ENCODE results near the gene PDCD1. TPM values are rescaled to one million over a fixed set of nuclear protein-coding genes. Genes with fewer than 3 reads are reported as not detected.

PDCD1 gene
- total RNA-seq, 1 experiment from 2014 or later, result not detected

DNA sequence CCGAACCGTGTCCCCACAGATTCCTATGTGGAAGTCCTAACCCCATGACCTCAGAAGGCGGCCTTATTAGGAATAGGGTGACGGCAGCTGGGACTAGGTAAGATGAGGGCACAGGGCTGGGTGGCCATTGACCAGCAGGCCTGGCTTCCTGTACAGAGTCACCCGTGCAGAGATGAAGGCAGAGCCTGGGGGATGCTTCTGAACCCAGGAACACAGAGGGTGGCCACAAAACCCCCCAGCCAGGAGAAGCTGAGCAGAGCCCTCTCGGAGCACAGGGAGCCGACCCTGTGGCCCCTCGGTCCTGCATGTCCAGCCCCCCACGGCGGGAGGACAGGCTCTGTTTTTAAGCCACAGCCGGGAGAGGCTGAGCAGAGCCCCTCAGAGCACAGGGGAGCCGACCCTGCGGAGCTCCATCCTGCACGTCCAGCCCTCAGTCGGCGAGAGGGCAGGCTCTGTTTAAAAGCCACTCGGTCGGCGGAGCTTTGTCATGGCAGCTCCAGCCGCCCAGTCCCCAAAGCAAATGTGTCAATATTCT lies 2.7 kb downstream of the PDCD1 start:
- no peak for DNase-seq (ENCODE audit: low spot score)
- in situ Hi-C loops (cut with HindIII; ENCODE audit: low sequenced_read_pairs), result no loop called here

DNA sequence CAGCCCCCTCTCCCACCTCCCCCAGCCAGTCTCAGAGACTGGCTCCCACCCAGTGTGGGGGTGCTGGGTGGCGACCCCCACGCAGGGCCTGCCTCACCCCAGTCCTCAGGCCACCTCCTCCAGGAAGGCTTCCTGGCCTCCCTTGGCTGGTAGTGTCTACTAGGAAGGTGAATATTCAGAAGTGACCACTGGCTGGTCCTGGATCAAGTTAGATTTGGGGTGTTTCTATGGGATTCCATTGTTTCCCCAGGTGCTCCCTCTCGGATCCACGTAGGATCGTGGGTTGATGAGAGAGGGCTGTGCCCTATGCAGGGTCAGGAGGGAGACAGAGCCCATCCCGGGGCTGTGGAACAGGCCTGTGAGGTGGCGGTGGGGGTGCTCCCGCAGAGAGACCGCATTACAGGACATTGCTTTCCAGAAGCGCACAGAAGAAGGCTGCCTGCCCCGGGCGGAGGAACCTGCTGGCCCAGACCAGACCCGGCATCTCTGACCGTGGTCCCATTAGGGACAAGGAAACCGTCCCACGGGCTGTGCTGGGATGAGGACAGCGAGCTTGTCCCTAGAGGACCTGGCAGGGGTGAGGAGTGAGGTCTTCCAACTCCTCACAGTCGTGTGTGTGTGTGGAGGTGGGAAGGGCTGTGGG lies 3.3 kb downstream of the PDCD1 start:
- no peak for DNase-seq (ENCODE audit: low spot score)
- in situ Hi-C loops (cut with HindIII; ENCODE audit: low sequenced_read_pairs), result no loop called here

DNA sequence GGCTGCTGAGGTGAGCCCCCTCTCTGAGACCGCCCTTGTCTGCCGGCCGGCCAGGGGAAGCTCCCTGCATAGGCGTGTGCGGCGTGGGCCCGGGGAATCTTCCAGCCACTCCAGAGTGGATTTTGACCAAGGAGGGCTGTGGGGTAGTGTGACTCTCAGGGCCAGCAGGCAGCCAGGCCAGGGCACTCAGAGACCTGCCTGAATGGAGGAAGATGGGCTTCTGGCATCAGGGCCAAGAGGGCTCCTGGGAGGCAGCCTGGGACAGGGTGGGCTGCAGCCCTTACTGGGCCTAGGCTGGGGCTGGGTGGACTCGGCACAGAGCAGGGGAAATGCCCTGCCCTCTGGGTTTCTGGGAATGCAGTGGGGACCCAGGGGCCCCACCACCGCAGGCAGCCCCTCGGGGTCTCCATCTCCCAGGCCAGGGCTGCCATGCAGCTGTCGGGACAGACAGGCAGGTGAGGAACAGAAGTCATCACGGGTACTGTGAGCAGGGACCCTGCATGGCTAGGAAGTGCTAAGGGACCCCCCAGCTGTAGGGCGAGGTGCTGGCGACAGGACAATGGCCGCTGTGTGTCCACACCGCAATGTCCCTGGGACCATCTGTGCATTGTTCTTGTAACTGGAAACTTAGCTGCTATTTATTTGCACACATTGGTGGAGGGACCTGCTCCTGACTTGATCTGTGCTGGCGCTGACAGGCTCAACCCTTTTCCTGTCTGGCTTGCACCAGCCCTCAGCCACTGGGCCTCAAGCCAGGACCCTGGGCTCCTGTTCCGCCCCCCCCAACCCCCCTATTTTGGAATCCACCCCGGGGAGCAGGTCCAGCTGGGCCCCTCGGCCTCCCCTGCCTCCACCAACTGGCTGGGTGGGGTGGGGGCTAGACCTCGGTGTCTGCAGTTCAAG lies 4.1 kb downstream of the PDCD1 start:
- DNase-seq (ENCODE audit: low spot score), result no peak

DNA sequence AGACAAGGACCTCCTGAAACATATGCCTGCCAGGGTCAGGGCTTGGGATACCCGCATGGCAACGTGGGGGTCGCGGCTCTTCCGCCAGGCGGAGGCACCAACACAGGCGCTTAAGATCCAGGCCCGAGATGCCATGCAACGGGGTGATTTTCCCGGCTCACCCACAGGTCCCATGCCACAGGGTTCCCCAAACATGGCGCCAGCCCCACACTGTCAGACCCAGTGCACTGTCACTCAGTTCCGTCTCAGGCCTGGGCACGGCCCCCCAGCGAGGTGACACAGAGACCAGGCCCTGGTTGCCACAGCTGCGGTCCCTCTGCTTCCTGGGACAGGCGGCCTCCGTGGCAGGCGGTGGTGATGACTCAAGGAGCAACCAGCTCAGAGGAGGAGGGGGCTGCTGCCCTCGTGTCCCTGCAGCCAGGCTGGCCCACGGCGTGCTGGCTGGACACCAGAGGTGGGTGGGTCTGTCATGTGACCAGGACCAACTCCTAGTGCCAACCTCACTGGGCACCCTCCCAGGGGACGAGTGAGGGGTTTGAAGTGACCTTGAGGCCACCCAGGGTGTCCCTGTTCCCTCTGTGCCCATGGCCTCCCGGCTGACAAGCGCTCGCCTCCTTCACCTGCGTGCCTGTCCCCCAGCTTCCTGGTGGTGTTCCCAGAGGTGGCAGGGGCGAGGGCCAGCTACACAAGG lies 4.9 kb downstream of the PDCD1 start:
- in situ Hi-C loops (cut with HindIII; ENCODE audit: low sequenced_read_pairs), result no loop called here
- DNase-seq (ENCODE audit: low spot score), result no peak

More for the DNA sequence above, 4.1 kb downstream of the PDCD1 start:
- in situ Hi-C loops (cut with HindIII; ENCODE audit: low sequenced_read_pairs), result no loop called here

DNA sequence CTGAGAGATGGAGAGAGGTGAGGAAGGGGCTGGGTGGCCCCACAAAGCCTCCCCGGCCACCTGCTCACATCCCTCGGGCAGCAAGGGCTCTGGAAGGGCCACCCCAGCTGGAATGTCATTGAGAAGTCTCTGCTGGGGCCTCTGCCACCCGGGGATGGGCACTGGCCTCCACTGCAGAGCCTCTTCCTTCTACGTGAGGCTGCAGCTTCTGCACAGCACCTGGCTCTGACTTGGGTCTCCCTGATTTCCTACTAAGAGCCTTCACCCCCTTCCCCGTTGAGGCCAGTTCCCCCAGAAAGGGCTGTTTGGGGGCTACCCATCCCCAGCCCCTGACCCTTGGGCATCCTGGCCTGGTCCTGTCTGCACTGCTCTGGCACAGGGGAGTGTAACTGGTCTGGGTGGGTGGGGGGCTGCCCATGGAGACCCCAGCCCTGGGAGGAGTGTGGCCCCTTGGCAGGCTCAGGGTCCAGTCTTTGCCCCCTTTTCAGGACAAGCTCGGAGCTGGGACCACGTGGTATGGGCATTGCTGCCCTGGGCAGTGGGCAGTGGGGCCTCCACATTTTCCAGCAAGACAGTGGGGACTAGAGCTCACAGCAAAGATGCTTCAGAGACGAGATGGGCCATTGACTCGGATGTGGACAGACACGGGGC lies 5.6 kb downstream of the PDCD1 start:
- in situ Hi-C loops (cut with HindIII; ENCODE audit: low sequenced_read_pairs), result no loop called here
- no peak for DNase-seq (ENCODE audit: low spot score)

DNA sequence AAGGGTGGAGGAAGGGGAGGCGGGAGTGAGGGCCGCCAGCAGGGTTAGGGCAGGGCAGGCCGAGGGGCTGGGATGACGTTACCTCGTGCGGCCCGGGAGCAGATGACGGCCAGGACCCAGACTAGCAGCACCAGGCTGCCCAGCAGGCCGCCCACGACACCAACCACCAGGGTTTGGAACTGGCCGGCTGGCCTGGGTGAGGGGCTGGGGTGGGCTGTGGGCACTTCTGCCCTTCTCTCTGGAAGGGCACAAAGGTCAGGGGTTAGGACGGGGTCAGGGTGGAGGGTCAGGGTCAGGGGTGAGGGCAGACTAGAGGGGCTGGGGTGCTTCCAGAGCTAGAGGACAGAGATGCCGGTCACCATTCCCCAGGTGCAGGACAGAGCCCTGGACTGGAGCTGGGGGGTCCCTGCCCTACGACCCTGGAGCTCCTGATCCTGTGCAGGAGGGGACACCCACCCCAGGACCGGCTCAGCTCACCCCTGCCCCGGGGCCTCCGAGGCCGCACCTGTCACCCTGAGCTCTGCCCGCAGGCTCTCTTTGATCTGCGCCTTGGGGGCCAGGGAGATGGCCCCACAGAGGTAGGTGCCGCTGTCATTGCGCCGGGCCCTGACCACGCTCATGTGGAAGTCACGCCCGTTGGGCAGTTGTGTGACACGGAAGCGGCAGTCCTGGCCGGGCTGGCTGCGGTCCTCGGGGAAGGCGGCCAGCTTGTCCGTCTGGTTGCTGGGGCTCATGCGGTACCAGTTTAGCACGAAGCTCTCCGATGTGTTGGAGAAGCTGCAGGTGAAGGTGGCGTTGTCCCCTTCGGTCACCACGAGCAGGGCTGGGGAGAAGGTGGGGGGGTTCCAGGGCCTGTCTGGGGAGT lies 6.3 kb downstream of the PDCD1 start:
- in situ Hi-C loops (cut with HindIII; ENCODE audit: low sequenced_read_pairs), result no loop called here
- DNase-seq (ENCODE audit: low spot score), result no peak

DNA sequence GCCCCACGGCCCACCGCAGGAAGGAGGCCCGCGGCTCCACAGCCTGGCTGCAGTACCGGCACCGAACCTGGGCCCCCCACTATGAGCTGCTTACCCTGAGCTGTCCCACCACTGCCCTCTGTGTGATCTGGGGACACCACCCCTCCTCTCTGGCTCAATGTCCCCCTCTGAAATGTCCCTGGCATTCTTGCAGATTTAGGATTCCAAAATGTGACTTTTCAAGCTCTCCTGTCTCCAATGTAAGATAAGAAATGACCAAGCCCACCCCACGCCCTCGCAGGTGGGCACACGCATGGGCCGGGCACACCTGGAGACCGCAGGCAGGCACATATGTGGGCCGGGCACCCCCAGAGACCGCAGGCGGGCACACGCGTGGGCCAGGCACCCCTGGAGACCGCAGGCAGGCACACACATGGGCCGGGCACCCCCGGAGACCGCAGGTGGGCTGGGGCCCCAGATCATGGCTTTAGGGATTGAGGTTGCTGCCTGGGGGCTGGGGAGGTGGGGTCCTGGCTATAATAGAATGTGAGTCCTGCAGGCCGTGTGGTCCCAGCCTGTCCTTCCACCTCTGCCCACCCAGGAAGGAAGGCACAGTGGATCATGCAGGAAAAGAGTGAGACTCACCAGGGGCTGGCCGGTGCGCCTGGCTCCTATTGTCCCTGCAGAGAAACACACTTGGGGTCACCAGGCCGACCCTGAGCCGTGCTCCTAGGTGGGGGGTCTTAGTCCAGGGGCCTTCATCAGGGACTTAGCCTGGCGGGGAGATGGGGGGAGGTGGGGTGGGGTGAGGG lies 7.2 kb downstream of the PDCD1 start:
- no peak for DNase-seq (ENCODE audit: low spot score)
- in situ Hi-C loops (cut with HindIII; ENCODE audit: low sequenced_read_pairs), result no loop called here

DNA sequence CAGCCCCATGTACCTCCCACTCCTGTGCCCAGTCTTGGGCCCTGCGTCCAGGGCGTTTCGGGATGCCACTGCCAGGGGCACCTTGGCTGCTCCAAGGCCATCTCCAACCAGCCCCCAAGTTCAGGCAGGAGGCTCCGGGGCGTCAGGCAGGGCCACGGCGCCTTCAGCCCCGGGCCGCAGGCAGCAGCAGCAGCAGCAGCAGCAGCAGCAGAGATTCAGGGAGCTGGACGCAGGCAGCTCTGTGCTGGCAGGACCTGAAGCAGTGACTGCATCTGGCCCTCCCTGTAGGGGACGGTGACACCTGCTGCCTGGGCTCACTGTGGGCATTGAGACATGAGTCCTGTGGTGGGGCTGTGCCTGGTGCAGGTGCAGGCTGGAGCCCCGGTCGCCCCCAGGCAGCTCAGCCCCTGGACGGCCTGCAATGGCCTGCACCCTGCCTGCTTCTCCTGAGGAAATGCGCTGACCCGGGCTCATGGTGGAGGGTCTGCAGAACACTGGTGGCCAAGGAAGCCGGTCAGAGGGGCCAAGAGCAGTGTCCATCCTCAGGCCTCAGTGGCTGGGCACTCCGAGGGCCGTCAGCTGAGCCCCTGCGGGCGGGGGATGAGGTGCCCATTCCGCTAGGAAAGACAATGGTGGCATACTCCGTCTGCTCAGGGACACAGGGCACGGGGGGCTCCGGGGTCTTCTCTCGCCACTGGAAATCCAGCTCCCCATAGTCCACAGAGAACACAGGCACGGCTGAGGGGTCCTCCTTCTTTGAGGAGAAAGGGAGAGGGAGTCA lies 8.0 kb downstream of the PDCD1 start:
- in situ Hi-C loops (cut with HindIII; ENCODE audit: low sequenced_read_pairs), result no loop called here
- DNase-seq (ENCODE audit: low spot score), result no peak

DNA sequence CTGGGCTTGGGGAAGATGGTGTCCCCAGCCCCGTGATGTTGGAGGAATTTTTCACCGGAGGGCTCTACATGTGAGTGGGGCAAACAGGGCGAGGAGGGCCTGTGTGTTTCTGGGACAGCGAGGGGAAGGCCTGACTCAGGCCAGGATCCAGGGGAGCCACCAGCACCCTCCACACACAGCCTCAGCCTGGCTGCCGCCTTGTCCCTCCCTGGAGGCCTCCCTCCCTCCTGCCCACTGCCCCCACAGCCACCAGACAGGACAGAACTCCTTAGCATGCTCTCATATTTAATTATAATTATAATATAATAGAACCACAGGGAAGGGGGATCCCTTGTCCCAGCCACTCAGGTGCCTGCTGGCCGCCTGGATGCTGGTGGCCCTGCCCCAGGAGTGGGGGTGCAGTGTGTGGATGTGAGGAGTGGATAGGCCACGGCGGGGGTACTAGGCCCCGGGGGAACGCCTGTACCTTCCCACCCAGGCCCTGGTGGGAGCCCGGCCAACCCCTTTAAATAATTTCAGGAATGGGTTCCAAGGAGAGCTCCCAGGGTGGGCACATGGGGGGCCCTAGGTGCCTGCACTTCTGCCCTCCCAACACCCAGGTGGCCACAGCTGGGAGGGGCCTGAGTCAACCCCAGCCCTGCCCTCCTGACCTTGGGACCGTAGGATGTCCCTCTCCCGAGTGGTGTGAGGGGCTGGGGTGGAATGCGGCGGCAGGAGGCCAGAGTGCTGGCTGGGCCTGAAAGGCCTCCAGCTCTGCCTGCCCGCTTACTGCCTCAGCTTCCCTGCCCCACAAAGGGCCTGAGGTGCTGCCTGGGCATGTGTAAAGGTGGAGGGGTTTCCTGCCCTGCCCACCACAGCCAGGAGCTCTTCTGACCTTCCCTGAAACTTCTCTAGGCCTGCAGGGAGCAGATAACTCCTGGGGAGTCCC lies 8.8 kb downstream of the PDCD1 start:
- no peak for DNase-seq (ENCODE audit: low spot score)
- in situ Hi-C loops (cut with HindIII; ENCODE audit: low sequenced_read_pairs), result no loop called here

DNA sequence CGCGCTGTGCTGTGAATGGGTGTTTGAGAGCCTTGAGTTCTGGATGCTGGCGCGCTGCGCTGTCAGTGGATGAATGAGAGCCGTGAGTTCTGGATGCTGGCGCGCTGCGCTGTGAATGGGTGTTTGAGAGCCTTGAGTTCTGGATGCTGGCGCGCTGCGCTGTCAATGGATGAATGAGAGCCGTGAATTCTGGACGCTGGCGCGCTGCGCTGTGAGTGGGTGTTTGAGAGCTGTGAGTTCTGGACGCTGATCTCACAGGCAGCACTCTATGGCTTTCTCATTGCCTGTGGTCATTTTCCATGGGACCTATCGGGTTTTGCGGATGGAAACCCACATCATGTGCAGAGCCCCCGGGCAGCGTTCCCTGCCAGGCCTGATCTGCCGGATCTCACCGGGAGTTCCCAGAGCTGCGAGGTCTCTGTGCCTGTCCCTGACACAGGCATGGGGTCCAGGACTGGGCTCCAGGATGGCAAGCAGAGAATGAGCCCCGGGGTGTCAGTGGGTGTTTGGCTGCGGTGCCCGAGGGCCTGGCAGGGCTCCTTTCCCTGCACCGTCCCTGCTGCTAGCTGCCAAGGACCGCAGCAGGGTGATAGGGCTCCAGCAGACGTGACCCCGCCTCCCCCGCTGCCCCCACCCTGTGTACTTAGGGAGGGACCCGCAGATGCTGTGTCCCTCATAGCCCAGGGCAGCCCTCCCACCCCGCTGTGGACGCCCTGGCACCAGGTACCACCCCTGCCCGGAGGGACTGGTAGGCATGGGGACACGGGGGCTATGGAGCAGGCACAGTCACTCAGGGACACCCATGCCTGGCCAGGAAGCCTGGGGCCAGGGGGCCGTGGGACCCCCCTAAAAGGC lies 9.7 kb downstream of the PDCD1 start:
- in situ Hi-C loops (cut with HindIII; ENCODE audit: low sequenced_read_pairs), result no loop called here
- DNase-seq (ENCODE audit: low spot score), result no peak

DNA sequence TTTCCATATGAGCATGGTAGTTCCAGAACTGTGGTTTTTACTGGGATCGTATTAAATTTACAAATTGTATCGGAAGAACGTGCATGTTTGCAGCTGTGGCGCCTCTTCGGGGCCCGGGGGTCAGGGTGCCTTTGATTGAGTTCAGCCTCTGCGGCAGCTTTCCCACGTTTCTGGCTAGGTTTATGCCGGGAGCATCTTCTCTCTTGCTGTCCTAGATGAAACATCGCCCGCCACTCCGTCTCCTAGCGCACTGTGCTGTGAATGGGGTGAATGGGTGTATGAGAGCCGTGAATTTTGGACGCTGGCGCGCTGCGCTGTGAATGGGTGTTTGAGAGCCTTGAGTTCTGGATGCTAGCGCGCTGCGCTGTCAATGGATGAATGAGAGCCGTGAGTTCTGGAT lies 12.3 kb downstream of the PDCD1 start:
- DNase-seq (ENCODE audit: low spot score), result no peak
- in situ Hi-C loops (cut with HindIII; ENCODE audit: low sequenced_read_pairs), result no loop called here

DNA sequence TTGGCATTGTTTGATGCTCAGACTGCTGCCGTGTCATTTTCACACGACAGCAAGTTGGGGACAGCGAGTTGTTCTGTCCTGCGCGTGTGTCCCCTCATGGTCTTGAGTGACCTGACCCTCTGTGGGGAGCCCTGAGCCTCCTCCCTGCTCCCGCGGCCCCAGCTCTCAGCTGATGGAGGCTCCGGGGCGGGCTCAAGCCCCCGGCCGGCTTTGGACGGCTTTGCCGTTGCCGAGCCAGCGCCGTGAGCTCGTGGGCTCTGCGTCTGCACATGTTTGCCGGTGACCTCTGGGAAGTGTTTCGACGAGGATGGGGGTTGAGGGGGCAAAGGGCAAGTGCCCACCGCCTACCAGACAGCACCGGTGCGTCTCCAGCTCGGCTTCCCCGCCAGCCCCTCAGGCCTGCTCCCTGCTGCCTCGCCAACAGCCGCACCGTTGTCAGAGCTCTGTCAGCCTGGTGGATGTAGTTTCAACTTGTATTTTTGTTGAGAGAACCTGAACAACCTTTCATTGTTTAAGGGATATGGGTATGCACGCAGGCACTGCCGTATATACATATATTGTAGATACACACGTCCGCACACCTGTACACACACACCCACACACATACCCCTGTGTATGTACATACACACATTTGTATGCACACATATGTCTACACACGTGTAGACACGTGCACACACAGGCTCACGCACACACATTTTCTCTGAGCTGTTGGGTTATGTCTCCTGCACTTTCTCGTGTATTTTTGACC lies 13.7 kb downstream of the PDCD1 start:
- in situ Hi-C loops (cut with HindIII; ENCODE audit: low sequenced_read_pairs), result no loop called here
- no peak for DNase-seq (ENCODE audit: low spot score)

DNA sequence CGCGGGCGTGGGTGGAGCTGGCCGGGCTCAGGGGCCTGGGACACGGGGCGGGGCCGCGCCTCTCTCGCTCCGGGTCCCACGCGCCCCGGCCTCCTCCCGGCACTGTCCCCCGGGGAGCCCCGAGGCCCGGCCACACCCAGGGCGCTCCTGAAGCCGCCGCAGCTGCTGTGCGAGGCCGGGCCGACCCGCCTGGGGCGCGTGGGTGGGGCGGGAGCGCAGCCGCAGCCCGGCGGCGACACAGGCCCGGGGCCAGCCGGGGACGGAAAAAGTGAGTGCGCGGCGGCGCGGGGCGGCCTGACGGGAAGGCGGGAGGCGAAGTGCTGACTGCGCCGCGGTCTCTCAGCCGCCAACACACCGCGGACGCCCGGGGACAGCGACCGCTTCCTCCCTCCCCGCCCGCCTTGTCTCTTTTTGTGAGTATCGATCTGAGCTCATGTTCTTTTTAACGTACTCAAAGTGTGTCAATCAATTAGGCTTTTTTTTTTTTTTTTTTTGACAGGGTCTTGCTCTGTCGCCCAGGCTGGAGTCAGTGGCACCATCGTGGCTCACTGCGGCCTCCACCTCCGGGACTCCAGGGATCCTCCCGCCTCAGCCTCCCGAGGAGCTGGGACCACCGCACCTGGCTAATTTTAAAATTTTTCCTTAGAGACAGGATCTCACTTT lies 14.5 kb downstream of the PDCD1 start:
- in situ Hi-C loops (cut with HindIII; ENCODE audit: low sequenced_read_pairs), result no loop called here
- DNase-seq (ENCODE audit: low spot score), result no peak
